Measurements from ENCODE around the gene SLC12A4. TPM values are rescaled to one million over a fixed set of nuclear protein-coding genes. Genes with fewer than 3 reads are reported as not detected.

Gene SLC12A4
- total and polyA plus RNA-seq, 2 of the 13 experiments (the other 11 are each of a cell fraction or from before 2014, with no cell fraction given) = 65.1 to 84.3 TPM

DNA sequence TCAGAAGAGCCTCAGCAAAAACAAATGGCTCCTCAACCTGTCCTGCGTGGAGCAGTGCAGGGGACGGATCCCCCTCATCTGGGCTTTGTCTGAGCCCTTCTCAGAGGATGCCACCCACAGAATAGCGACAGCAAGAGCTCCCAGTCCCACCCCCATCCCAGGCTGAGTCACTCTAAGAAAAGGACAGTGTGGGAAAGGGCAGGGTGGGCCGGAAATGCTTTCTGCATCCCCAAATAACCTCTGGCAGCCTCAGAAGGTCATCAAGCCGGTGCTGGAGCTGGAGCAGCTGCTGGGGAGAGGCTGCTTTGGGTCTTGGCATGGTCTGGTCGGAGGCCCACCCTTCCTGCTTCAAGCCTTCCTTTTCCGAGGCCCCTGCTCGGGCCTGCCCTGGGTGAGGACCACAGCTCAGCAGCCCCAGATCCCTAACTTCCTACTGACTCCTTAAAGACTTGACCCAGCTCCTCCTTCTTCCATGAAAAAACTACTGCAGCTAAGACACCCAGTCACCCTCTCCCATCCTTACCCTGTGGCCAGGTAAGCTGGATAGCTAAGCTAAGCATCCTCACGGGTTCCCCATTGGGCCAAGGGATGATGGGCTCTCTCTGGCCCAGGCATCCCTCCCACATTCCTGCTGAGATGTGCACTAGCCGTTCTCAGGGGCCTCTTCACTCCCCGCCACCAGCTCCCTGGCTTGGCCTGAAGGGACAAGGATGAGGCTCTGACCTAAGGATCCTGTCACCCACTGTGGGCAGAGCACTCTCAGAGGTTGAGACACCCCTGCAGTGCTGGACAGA lies 8.7 kb downstream of the SLC12A4 start (continued):
- TF ChIP-seq ZNF343 (CRISPR knock-in tag; IDR thresholded peaks at IDR 0.05) = no peak

DNA sequence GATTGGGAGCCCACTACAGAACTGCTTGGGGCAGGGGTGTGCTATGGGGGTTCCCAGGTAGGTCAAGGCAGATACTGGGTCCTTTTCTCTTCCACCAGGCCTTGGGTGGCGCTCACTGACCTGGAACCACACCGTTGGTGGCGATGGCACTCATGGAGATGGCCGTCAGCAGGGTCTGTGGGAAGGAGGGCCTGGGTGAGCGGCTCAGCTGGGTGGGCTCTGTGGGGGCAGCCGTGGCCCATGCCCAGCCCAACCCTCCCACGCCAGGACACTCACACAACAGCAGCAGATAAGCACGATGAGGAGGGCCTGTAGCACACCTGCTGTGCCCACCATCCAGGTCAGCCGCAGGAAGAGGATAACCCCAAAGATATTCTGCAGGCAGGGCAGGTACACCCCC lies 10.8 kb downstream of the SLC12A4 start:
- Histone ChIP-seq H3K9ac (ENCODE audit: insufficient read depth, low read depth, low read length) (no peak overlapping the region), H3K79me2 (ENCODE audit: insufficient read depth, low read length) (peaks cover 11% of the 10 kb centered on the region), H3K4me2 (ENCODE audit: low read depth, low read length) (no peak overlapping the region), H3K9me3 (ENCODE audit: low read length) (no peaks in the 10 kb centered on the region), H2AFZ (ENCODE audit: low read length) (no peak overlapping the region), H3K36me3 (replicated peaks in 1 of 2; ENCODE audit: control insufficient read depth in 1 of 2, insufficient read depth in 2 of 2, low read length in 2 of 2) (peaks cover 55 to 80% of the 10 kb centered on the region in 2 experiments), H4K20me1 (ENCODE audit: insufficient read depth, low read length) (peaks cover 4% of the 10 kb centered on the region; the same call in 1 of the 2 replicates), H3K27me3 (ENCODE audit: control insufficient read depth in 1 of 2, insufficient read depth in 2 of 2, low read length in 2 of 2) (no peaks in the 10 kb centered on the region), H3K4me3 (replicated peaks in 1 of 3; ENCODE audit: insufficient read depth in 1 of 3, low read depth in 2 of 3, low read length in 3 of 3) (no peak overlapping the region), H3K4me1 (ENCODE audit: insufficient read depth, low read length) (peaks cover 17% of the 10 kb centered on the region), H3K27ac (ENCODE audit: extremely low read length, insufficient read depth, low read length) (no peak overlapping the region)
- in situ Hi-C loops (cut with HindIII; ENCODE audit: extremely low pct_ligation_motif_present, low pct_unique_long_range_greater_than_20kb) = no loop called here
- POLR2A ChIA-PET = interaction anchor here (1.1 to 12.9 kb wide), 3 partner anchors 8 to 22 kb away, joined by 3 to 226 read pairs (median 16); partner anchors contain the start of gene LCAT
- CTCF ChIA-PET (ENCODE audit: low intra/inter-chr PET ratio, low total read pairs) = no interaction called here
- intact Hi-C loops (cut with micrococcal nuclease; ENCODE audit: unreplicated experiment) = no loop called here
- no TSS peak for BruUV-seq (replicated peaks)
- DNase-seq (ENCODE audit: low spot score) = no peak
- 98% methylated on average over 7 of the region's 9 CpGs for WGBS (ENCODE audit: low lambda C conversion rate)
- no peak for FAIRE-seq
- ATAC-seq = no peak
- TF ChIP-seq MAFG (CRISPR knock-in tag; IDR thresholded peaks at IDR 0.05) (no peak), ZNF296 (CRISPR knock-in tag; conservative IDR thresholded peaks at IDR 0.05) (no peak), ZNF879 (CRISPR knock-in tag; IDR thresholded peaks at IDR 0.05) (no peak), ZNF124 (CRISPR knock-in tag; IDR thresholded peaks at IDR 0.05) (no peak), RBFOX2 (IDR thresholded peaks at IDR 0.05; ENCODE audit: low read depth, low read length) (peak; percentile 54; the same call in 1 of the 2 replicates), ZNF616 (CRISPR knock-in tag; IDR thresholded peaks at IDR 0.05; ENCODE audit: low read depth) (no peak), ZFYVE20 (CRISPR knock-in tag; IDR thresholded peaks at IDR 0.05; ENCODE audit: borderline replicate concordance, low read depth) (no peak), SRSF4 (IDR thresholded peaks at IDR 0.05; ENCODE audit: low read depth, low read length, poor library complexity, severe bottlenecking) (no peak), TBL1XR1 (IDR thresholded peaks at IDR 0.05; ENCODE audit: borderline replicate concordance, low read length, partially characterized antibody) (no peak), GATA4 (IDR thresholded peaks at IDR 0.05; ENCODE audit: borderline replicate concordance, low read depth) (no peak), NCOA1 (CRISPR knock-in tag; IDR thresholded peaks at IDR 0.05) (no peak), ZKSCAN1 (IDR thresholded peaks at IDR 0.05; ENCODE audit: low read length) (no peak), ZNF441 (CRISPR knock-in tag; IDR thresholded peaks at IDR 0.05; ENCODE audit: borderline replicate concordance) (no peak), AGO2 (optimal IDR thresholded peaks at IDR 0.05; ENCODE audit: low read depth, low read length) (peak; percentile 80)
- TF ChIP-seq, protein P1, sequence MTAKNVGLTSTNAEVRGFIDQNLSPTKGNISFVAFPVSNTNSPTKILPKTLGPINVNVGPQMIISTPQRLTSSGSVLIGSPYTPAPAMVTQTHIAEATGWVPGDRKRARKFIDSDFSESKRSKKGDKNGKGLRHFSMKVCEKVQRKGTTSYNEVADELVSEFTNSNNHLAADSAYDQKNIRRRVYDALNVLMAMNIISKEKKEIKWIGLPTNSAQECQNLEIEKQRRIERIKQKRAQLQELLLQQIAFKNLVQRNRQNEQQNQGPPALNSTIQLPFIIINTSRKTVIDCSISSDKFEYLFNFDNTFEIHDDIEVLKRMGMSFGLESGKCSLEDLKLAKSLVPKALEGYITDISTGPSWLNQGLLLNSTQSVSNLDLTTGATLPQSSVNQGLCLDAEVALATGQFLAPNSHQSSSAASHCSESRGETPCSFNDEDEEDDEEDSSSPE (CRISPR knock-in tag; IDR thresholded peaks at IDR 0.05) = no peak
- TF ChIP-seq, protein P2, sequence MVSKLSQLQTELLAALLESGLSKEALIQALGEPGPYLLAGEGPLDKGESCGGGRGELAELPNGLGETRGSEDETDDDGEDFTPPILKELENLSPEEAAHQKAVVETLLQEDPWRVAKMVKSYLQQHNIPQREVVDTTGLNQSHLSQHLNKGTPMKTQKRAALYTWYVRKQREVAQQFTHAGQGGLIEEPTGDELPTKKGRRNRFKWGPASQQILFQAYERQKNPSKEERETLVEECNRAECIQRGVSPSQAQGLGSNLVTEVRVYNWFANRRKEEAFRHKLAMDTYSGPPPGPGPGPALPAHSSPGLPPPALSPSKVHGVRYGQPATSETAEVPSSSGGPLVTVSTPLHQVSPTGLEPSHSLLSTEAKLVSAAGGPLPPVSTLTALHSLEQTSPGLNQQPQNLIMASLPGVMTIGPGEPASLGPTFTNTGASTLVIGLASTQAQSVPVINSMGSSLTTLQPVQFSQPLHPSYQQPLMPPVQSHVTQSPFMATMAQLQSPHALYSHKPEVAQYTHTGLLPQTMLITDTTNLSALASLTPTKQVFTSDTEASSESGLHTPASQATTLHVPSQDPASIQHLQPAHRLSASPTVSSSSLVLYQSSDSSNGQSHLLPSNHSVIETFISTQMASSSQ (IDR thresholded peaks at IDR 0.05; ENCODE audit: low read depth) = no peak
- TF ChIP-seq, protein P2 (CRISPR knock-in tag; IDR thresholded peaks at IDR 0.05; ENCODE audit: borderline replicate concordance) = no peak
